Endothelial cell of umbilical vein (primary cell): ENCODE results near the gene IQGAP2.

Experiments
- EZH2 ChIP-seq: IDR thresholded peaks from 2 replicates; pipeline ENCODE4 v1.6.1; 2012; ENCODE audit warnings: borderline replicate concordance, low read depth, mild to moderate bottlenecking, moderate library complexity, low read length, inconsistent platforms; ENCODE audit not compliant: severe bottlenecking
- FOS ChIP-seq: IDR thresholded peaks from 2 replicates; pipeline ENCODE4 v1.6.1; 2011; ENCODE audit warnings: mild to moderate bottlenecking, low read length, moderate library complexity, borderline replicate concordance; ENCODE audit not compliant: insufficient read depth
- JUN ChIP-seq: IDR thresholded peaks from 2 replicates; pipeline ENCODE4 v1.6.1; 2011; ENCODE audit warnings: borderline replicate concordance, low read depth; ENCODE audit not compliant: insufficient read length, insufficient read depth
- MYC ChIP-seq: IDR thresholded peaks from one replicate; pipeline ENCODE4 v1.6.1; 2011; ENCODE audit warnings: mild to moderate bottlenecking, low read depth, low read length
- POLR2A ChIP-seq: IDR thresholded peaks from 2 replicates; pipeline ENCODE4 v1.6.1; 2012; ENCODE audit warnings: low read depth, mild to moderate bottlenecking, control low read depth, low read length
- POLR2AphosphoS5 ChIP-seq: IDR thresholded peaks from 2 replicates; pipeline ENCODE4 v1.6.1; 2012; ENCODE audit warnings: low read depth, mild to moderate bottlenecking, control low read depth, low read length, moderate library complexity; ENCODE audit not compliant: insufficient read depth
- TF ChIP-seq, protein P1 (sequence below), 2 donors: IDR thresholded peaks; 1 replicate in 1 of 2; 2 replicates in 1 of 2; pipeline ENCODE4 v1.5.1; 2011; ENCODE audit warnings: low read length in 2 of 2, mild to moderate bottlenecking in 2 of 2, moderate library complexity in 2 of 2, control low read depth in 1 of 2, inconsistent platforms in 1 of 2, low read depth in 1 of 2; ENCODE audit not compliant: insufficient read depth in 1 of 2; ENCODE audit errors: extremely low read depth in 1 of 2
- TF ChIP-seq, protein P2 (sequence below): IDR thresholded peaks from 2 replicates; pipeline ENCODE4 v1.6.1; 2011; ENCODE audit not compliant: insufficient read depth, insufficient read length

DNA sequence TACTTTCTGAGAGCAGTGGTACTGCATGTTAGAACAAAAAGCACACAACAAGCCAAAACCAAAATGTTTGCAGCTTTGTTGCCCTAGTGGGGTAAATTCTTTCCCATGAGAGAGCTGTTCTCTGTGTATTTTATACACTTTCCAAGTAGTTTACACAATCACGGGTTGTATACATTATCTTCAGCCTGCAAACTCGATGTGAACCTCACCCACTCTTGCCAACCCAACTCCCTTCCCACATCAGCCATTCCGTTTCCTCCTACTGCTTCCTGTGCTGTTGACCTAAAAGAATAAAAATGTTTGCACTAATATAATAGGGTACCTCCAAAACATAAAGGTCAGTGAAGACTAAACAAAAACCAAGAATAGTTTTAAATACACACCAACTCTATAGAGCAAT lies 47.0 kb downstream of the IQGAP2 start:
- TF ChIP-seq, protein P1, sequence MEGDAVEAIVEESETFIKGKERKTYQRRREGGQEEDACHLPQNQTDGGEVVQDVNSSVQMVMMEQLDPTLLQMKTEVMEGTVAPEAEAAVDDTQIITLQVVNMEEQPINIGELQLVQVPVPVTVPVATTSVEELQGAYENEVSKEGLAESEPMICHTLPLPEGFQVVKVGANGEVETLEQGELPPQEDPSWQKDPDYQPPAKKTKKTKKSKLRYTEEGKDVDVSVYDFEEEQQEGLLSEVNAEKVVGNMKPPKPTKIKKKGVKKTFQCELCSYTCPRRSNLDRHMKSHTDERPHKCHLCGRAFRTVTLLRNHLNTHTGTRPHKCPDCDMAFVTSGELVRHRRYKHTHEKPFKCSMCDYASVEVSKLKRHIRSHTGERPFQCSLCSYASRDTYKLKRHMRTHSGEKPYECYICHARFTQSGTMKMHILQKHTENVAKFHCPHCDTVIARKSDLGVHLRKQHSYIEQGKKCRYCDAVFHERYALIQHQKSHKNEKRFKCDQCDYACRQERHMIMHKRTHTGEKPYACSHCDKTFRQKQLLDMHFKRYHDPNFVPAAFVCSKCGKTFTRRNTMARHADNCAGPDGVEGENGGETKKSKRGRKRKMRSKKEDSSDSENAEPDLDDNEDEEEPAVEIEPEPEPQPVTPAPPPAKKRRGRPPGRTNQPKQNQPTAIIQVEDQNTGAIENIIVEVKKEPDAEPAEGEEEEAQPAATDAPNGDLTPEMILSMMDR (IDR thresholded peaks at IDR 0.05; ENCODE audit: extremely low read depth in 1 of 2, insufficient read depth in 1 of 2, low read depth in 1 of 2, low read length in 2 of 2) = no peak
- no peak for TF ChIP-seq POLR2A
- TF ChIP-seq POLR2AphosphoS5 = no peak
- TF ChIP-seq, protein P2, sequence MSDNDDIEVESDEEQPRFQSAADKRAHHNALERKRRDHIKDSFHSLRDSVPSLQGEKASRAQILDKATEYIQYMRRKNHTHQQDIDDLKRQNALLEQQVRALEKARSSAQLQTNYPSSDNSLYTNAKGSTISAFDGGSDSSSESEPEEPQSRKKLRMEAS = no peak
- no peak for TF ChIP-seq MYC
- no peak for TF ChIP-seq EZH2
- TF ChIP-seq JUN = no peak
- no peak for TF ChIP-seq FOS
